Right ventricle myocardium inferior (tissue), 1 donor: ENCODE measurements around the gene AFAP1. TPM values are rescaled to one million over a fixed set of nuclear protein-coding genes. Genes with fewer than 3 reads are reported as not detected.

Experiments
- ATAC-seq: fragments of 200-7000 bp; cut with Tn5 transposase; one replicate; pipeline ENCODE4 v1.9.1; 2020; ENCODE audit warnings: mild to moderate bottlenecking, moderate library complexity
- DNase-seq: peaks from one replicate; pipeline ENCODE4 v3.0.0; 2021; ENCODE audit errors: missing footprints
- intact Hi-C: fragments of 100-400 bp; cut with DNase I; formaldehyde crosslinking; loops from one replicate; pipeline ENCODE4 v1.11.0; 2022
- total RNA-seq: library from RNA; stranded (reverse); fragmentation: NEBNext Ultra II Directional; extraction: Animal tissue kit (Norgen Biotek cat#: 25700); gene quantifications from one replicate; pipeline ENCODE4 v1.2.1, GENCODE V29; 2021
- donor health status: DM: no; HTN: yes; CAD: no; lungs with severe emphysema.

AFAP1 gene
- total RNA-seq, 1 donor from 2014 or later: 8.0 TPM

DNA sequence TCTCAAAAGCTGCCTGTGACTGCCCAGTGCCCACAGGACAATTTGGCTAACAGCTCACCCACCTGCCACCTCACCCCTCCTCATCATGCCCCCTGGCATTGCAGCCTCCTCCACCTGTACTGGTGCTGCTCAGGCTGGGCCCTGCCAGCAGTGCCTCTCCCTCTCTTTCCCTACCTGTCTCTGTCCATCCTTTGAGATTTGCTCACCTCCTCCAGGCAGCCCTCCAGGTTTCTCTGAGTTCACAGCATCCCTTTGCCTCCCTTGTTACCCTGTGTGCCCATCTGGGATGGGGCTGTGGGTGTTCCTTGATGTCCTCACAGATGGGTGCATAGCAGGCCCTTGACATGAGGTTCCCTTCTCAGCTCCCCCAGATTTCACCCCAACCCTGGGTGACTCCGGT, 224.9 kb downstream of the AFAP1 start:
- intact Hi-C loops: loop anchor here (5.0 to 10.0 kb wide), 2 partner anchors 410 to 522 kb away; partner anchors contain the start of gene SORCS2
- ATAC-seq (no peak), DNase-seq (no peak)

GRCh38 chr4:7714176-7714575, 225.5 kb downstream of the AFAP1 start:
- intact Hi-C loops: loop anchor here (10.0 kb wide), 1 partner anchor 409 kb away; no protein-coding TSS in a partner anchor
- no peak for DNase-seq
- no peak for ATAC-seq

- intact Hi-C loops: loop anchor here (10.0 kb wide), 1 partner anchor 409 kb away; no protein-coding TSS in a partner anchor
- DNase-seq (no peak), ATAC-seq (no peak)
Measured at GRCh38 chr4:7713757-7714156, 225.9 kb downstream of the AFAP1 start.

DNA sequence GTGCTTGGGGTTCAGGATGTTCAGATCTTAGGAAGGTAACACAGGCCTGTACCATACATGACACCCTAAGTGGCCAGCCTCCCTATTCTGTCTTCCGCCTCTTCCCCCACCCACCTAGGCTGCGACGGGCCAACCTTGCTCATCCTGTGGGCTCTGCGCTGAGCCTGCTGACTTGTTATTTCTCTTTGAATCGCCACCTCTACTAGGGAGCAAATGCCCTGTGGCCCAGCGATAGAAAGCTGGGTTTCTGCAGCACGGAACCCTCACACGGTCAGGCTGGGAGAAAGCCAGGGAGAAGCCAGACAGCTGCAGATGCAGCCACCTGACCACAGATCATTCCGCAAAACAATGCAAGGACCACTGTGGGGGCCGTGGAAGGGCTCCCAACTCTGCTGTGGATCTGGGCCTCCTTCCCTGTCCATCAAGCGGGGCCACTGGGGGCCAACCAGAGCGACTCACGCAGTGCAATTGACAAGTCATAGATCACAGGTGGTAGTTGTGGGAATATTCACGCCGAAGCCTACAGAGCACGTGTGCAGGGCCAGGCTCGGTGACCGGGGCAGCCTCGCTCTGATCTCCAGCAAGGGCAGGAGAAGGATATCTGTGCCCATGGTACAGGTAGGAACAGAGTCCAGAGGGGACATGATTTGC, 227.5 kb downstream of the AFAP1 start:
- peak; percentile 30 for DNase-seq
- intact Hi-C loops: loop anchor here (10.0 kb wide), 1 partner anchor 407 kb away; no protein-coding TSS in a partner anchor

DNA sequence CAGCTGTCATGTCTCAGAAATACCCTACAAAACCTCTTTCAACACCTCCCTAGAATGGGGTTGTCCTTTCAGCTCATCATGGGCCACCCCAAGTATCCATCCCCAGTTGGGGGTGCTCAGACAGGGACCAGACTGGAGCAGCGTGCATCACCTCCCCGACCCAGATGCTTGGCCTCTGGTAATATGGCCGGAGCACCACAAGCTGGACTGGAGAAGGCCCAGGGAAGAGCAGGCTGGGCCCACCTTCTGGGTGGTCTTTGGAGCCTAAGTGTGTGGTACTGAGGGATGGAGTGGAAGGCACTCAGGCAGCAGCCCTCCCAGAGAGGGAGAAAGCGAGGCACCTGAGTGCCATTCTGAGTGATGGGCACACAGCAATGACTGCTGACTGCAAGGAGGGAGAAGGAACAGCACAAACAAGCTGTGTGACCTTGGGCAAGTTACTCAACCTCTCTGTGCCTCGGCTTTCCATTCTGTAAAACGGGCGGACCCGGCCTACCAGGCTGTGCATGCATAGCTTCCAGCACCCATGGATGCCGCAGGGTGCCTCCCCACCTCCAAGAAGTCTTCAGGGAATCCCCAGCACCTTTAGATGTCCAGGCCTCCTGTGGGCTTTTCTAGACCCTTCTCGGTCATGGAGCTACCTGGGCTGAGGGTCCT, 228.2 kb downstream of the AFAP1 start:
- DNase-seq: peak; percentile 44
- ATAC-seq: no peak

More for the DNA sequence above, 227.5 kb downstream of the AFAP1 start:
- ATAC-seq: no peak

GRCh38 chr4:7710576-7711306, 228.9 kb downstream of the AFAP1 start:
- DNase-seq: peak; percentile 53
- no peak for ATAC-seq
- intact Hi-C loops: loop anchor here (10.0 kb wide), 1 partner anchor 406 kb away; no protein-coding TSS in a partner anchor

More for the DNA sequence above, 228.2 kb downstream of the AFAP1 start:
- intact Hi-C loops: loop anchor here (10.0 kb wide), 1 partner anchor 407 kb away; no protein-coding TSS in a partner anchor

- no peak for ATAC-seq
- no peak for DNase-seq
Measured at GRCh38 chr4:7710126-7710525, 229.5 kb downstream of the AFAP1 start.

GRCh38 chr4:7709431-7709830, 230.2 kb downstream of the AFAP1 start:
- intact Hi-C loops: no loop called here
- ATAC-seq (no peak), DNase-seq (no peak)

More at GRCh38 chr4:7710126-7710525, 229.5 kb downstream of the AFAP1 start:
- intact Hi-C loops: loop anchor here (10.0 kb wide), 1 partner anchor 405 kb away; no protein-coding TSS in a partner anchor

DNA sequence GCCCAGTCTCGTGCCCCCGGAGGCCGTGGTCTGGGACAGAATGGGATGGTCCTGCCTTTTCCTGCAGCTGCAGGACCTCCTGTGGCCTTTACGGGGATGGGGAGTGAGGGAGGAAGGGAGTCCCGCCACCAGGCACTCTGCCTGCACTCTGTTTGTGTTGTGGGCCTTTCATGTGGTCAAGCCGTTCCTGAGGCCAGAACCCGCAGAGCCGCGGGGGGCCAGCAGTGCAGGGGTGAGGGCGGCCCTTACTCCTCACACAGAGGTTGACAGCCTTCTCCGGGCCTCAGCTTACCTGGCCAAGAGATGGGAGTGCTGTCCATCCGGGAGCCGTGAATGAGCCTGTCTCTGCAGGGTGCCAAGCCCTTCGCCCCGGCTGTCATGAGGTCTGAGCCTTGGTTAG, 230.7 kb downstream of the AFAP1 start:
- intact Hi-C loops: no loop called here
- ATAC-seq (no peak), DNase-seq (peak; percentile 23)

Other genes starting within 250 kb of the AFAP1 start
- gene ABLIM2, start 219.0 kb upstream of the AFAP1 start, total RNA-seq: 24.9 TPM